Breast epithelium (tissue), 3 donors: Measurements from ENCODE around the gene TBC1D30.

Experiments used
- POLR2A ChIP-seq: fragments of 450-650 bp; IDR thresholded peaks from one replicate; pipeline ENCODE4 v1.6.1; 2016; ENCODE audit warnings: antibody characterized with exemption, mild to moderate bottlenecking, moderate library complexity
- POLR2AphosphoS5 ChIP-seq, 3 donors: sonication (generic); formaldehyde crosslinking; IDR thresholded peaks; one replicate each; pipeline ENCODE4 v1.6.1; 2017; ENCODE audit warnings: antibody characterized with exemption in 3 of 3
- TF ChIP-seq, protein P1 (sequence below), 3 donors: fragments of 450-650 bp; IDR thresholded peaks; one replicate each; pipeline ENCODE4 v1.5.1; 2016 to 2017; ENCODE audit warnings: antibody characterized with exemption in 3 of 3, mild to moderate bottlenecking in 3 of 3, moderate library complexity in 3 of 3

DNA sequence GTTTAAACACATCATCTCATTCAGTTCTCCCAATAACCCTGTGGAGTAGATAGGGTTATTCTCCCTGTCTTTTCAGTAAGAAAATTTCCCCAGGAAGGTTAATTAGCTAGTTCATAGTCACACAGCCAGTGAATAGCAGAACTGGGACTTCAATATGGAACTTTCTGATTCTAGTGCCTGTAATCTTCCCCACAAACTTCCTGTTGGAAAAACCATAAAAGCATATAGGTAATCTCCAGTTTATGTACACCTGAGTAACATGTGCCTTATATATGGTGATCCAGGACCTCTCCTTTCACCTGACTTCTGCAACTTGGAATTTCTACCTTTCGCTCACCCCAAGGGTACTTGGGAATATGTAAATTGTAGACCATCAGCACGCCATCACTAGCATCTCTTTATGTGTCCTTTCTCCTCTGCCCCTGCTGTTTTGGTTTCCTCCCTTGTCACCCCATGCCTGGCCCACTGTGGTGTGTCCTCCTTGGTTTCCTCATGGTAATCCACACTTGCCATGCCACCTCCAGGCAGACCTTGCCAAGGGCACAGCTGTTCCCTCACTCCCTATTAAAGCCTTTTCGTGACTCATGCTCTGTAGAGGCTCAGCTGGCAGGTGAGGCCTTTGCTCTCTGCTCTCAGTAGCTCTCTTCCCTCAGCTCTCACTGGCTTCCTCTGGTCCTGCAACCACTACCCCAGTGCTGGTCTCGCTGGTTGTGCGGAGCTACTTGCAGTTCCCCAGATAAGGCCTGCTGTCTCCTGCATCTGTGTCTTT is 16.7 kb downstream of the TBC1D30 start:
- TF ChIP-seq POLR2A (no peak), POLR2AphosphoS5 (IDR thresholded peaks at IDR 0.05) (no peak)
- TF ChIP-seq, protein P1, sequence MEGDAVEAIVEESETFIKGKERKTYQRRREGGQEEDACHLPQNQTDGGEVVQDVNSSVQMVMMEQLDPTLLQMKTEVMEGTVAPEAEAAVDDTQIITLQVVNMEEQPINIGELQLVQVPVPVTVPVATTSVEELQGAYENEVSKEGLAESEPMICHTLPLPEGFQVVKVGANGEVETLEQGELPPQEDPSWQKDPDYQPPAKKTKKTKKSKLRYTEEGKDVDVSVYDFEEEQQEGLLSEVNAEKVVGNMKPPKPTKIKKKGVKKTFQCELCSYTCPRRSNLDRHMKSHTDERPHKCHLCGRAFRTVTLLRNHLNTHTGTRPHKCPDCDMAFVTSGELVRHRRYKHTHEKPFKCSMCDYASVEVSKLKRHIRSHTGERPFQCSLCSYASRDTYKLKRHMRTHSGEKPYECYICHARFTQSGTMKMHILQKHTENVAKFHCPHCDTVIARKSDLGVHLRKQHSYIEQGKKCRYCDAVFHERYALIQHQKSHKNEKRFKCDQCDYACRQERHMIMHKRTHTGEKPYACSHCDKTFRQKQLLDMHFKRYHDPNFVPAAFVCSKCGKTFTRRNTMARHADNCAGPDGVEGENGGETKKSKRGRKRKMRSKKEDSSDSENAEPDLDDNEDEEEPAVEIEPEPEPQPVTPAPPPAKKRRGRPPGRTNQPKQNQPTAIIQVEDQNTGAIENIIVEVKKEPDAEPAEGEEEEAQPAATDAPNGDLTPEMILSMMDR (IDR thresholded peaks at IDR 0.05) = no peak
